ENCODE results near the gene HOXA4.

- TF ChIP-seq POLR2A (IDR thresholded peaks at IDR 0.05) (no peak), CTCF (IDR thresholded peaks at IDR 0.05) (no peak), POLR2AphosphoS5 (IDR thresholded peaks at IDR 0.05) (no peak)
These were observed 27.3 kb upstream of the HOXA4 start for GRCh38 chr7:27157702-27158431.
